Endodermal cell (in vitro differentiated cells): Measurements from ENCODE around the gene ARHGAP10. TPM values are rescaled to one million over a fixed set of nuclear protein-coding genes. Genes with fewer than 3 reads are reported as not detected.
A peak's percentile ranks its signal among the peaks of the same experiment; 100 is the strongest.
"Not testable (repeated sequence)": the region's sequence is repeated elsewhere in the genome, so short reads cannot be mapped to it uniquely, and the experiment has no call there.

Source experiments
- DNase-seq: peaks from one replicate; pipeline ENCODE4 v3.0.0-alpha.2; 2017
- H3K27ac ChIP-seq: 2 replicates; pipeline ENCODE4 v1.5.1; 2013; ENCODE audit warnings: mild to moderate bottlenecking, low read depth, low read length, moderate library complexity
- H3K27me3 ChIP-seq: 2 replicates; pipeline ENCODE4 v1.6.1; 2013; ENCODE audit warnings: mild to moderate bottlenecking, low read length, moderate library complexity; ENCODE audit not compliant: insufficient read depth, control insufficient read depth, poor library complexity, severe bottlenecking
- H3K36me3 ChIP-seq: 2 replicates; pipeline ENCODE4 v1.7.0; 2013; ENCODE audit warnings: mild to moderate bottlenecking, low read length, moderate library complexity; ENCODE audit not compliant: control insufficient read depth, insufficient read depth
- H3K4me1 ChIP-seq: one replicate; pipeline ENCODE4 v1.7.0; 2013; ENCODE audit warnings: low read length; ENCODE audit not compliant: control insufficient read depth, insufficient read depth
- H3K4me3 ChIP-seq: 2 replicates; pipeline ENCODE4 v1.5.1; 2013; ENCODE audit warnings: mild to moderate bottlenecking, low read length, moderate library complexity
- H3K9ac ChIP-seq: 2 replicates; pipeline ENCODE4 v1.6.1; 2013; ENCODE audit warnings: mild to moderate bottlenecking, low read length, moderate library complexity; ENCODE audit not compliant: poor library complexity, severe bottlenecking; ENCODE audit errors: extremely low read depth
- H3K9me3 ChIP-seq: 2 replicates; pipeline ENCODE4 v1.6.1; 2013; ENCODE audit warnings: mild to moderate bottlenecking, low read length, moderate library complexity; ENCODE audit not compliant: control insufficient read depth
- H3K27ac Mint-ChIP-seq: 2 replicates; pipeline ENCODE4 v1.8.0; 2020; ENCODE audit warnings: mixed read lengths
- H3K27me3 Mint-ChIP-seq: 2 replicates; pipeline ENCODE4 v1.8.0; 2021; ENCODE audit warnings: mild to moderate bottlenecking, mixed read lengths; ENCODE audit not compliant: insufficient read depth
- H3K36me3 Mint-ChIP-seq: 2 replicates; pipeline ENCODE4 v1.8.0; 2020; ENCODE audit warnings: low read depth, mixed read lengths
- H3K4me1 Mint-ChIP-seq: 2 replicates; pipeline ENCODE4 v1.8.0; 2020; ENCODE audit warnings: mixed read lengths
- H3K4me3 Mint-ChIP-seq: 2 replicates; pipeline ENCODE4 v1.8.0; 2020; ENCODE audit warnings: mild to moderate bottlenecking, moderate library complexity, mixed read lengths
- H3K9me3 Mint-ChIP-seq: 2 replicates; pipeline ENCODE4 v1.8.0; 2020; ENCODE audit warnings: mild to moderate bottlenecking, mixed read lengths
- WGBS, 2 experiments: methylation state at CpG; one replicate each; pipeline versions ENCODE4 v1.1.5 to v1.1.7; 2013; ENCODE audit warnings: missing lambda C conversion rate in 2 of 2, mixed read lengths in 1 of 2; ENCODE audit not compliant: insufficient coverage in 1 of 2, insufficient read length in 1 of 2; 5-methylcytosine and 5-hydroxymethylcytosine counted together
- total RNA-seq, 2 donors: library from RNA; stranded (reverse); fragmentation: NEBNext Ultra II Directional in 1 of 2; extraction: Animal tissue kit (Norgen Biotek cat#: 25700) in 1 of 2; gene quantifications; 2 replicates in 1 of 2; 3 replicates in 1 of 2; pipeline ENCODE4 v1.2.1, GENCODE V29; 2021
- TF ChIP-seq, protein P1 (sequence below): fragments of 200-600 bp; sonication (generic); conservative IDR thresholded peaks from 2 replicates; pipeline ENCODE4 v1.5.0; 2021; ENCODE audit warnings: antibody characterized with exemption, mild to moderate bottlenecking

ARHGAP10 gene
- total RNA-seq, 2 donors from 2014 or later: 9.1 to 11.8 TPM

DNA sequence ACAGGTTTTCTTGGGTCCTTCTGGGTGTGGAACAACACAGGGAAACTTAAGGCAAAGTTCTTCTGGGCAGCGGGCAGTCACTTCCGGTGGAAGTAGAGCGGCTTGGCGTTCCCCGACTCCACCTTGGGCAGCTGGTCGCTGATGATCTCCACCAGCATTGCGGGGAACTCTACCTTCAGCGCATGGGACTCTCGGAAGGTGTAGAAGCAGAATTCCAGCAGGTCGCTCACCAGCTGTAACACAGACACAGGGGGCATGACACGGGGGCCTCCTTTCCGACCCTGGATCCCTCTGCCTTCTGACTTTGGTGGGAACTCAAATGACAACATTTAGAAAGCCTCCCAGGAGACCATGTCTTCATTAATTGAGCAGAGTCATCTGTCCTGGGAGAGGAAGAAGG lies 349.4 kb downstream of the ARHGAP10 start:
- Histone ChIP-seq H3K9me3 (no peaks in the 10 kb centered on the region), H3K9ac (no peak overlapping the region), H3K4me1 (no peaks in the 10 kb centered on the region), H3K27ac (no peak overlapping the region), H3K36me3 (no peaks in the 10 kb centered on the region), H3K27me3 (no peaks in the 10 kb centered on the region), H3K4me3 (no peak overlapping the region)
- Mint-ChIP-seq H3K27ac (no peak overlapping the region), H3K4me3 (no peak overlapping the region), H3K27me3 (no peaks in the 10 kb centered on the region), H3K4me1 (no peaks in the 10 kb centered on the region), H3K9me3 (peaks cover 6% of the 10 kb centered on the region), H3K36me3 (peaks cover 3% of the 10 kb centered on the region)
- no peak for DNase-seq
- TF ChIP-seq, protein P1, sequence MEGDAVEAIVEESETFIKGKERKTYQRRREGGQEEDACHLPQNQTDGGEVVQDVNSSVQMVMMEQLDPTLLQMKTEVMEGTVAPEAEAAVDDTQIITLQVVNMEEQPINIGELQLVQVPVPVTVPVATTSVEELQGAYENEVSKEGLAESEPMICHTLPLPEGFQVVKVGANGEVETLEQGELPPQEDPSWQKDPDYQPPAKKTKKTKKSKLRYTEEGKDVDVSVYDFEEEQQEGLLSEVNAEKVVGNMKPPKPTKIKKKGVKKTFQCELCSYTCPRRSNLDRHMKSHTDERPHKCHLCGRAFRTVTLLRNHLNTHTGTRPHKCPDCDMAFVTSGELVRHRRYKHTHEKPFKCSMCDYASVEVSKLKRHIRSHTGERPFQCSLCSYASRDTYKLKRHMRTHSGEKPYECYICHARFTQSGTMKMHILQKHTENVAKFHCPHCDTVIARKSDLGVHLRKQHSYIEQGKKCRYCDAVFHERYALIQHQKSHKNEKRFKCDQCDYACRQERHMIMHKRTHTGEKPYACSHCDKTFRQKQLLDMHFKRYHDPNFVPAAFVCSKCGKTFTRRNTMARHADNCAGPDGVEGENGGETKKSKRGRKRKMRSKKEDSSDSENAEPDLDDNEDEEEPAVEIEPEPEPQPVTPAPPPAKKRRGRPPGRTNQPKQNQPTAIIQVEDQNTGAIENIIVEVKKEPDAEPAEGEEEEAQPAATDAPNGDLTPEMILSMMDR: no peak
- 93 to 94% methylated on average over 9 to 12 of the region's 12 CpGs for WGBS, 2 experiments

DNA sequence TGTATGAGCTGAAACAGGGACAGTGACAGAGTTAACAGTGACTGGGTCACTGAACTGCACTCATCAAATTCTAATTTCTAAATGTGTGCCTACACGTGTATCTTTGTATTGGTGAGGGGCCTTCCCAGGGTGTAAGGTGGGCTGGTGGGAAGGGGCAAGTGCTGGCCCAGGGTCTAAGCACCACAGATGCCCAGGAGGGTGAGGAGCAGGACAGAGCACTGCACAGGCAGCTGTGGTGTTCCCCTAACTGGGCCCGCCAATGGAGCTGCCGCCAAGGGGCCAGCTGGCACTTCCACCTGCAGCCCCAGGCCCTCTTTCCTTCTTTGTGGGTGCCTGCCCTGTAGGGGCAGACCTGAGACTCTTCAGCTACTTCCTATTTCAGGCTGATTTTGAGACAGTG lies 349.9 kb downstream of the ARHGAP10 start:
- H3K4me3 Mint-ChIP-seq: no peak overlapping the region
- H3K4me3 ChIP-seq: no peak overlapping the region

DNA sequence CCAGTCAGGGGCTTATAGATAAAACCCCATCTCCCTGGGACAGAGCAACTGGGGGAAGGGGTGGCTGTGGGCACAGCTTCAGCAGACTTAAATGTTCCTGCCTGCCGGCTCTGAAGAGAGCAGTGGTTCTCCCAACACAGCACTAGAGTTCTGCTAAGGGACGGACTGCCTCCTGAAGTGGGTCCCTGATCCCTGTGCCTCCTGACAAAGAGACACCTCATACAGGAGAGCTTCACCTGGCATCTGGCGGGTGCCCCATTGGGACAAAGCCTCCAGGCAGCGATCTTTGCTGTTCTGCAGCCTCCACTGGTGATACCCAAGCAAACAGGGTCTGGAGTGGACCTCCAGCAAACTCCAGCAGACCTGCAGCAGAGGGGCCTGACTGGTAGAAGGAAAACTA lies 351.2 kb downstream of the ARHGAP10 start:
- not testable (repeated sequence) for H3K27me3 ChIP-seq, DNase-seq, H3K4me3 ChIP-seq, H3K27ac ChIP-seq, H3K4me3 Mint-ChIP-seq, H3K9ac ChIP-seq, H3K4me1 Mint-ChIP-seq, H3K27me3 Mint-ChIP-seq, H3K36me3 Mint-ChIP-seq, H3K9me3 Mint-ChIP-seq, H3K4me1 ChIP-seq, H3K36me3 ChIP-seq, H3K27ac Mint-ChIP-seq, H3K9me3 ChIP-seq
- WGBS, 2 experiments: 88 to 96% methylated on average over 3 to 4 of the region's 4 CpGs

More for the DNA sequence above, 349.9 kb downstream of the ARHGAP10 start:
- no peaks in the 10 kb centered on the region for H3K27me3 Mint-ChIP-seq
- no peaks in the 10 kb centered on the region for H3K36me3 ChIP-seq
- peaks cover 3% of the 10 kb centered on the region for H3K9me3 Mint-ChIP-seq
- no peak overlapping the region for H3K9ac ChIP-seq
- no peaks in the 10 kb centered on the region for H3K4me1 Mint-ChIP-seq
- H3K27ac ChIP-seq: no peak overlapping the region
- no peaks in the 10 kb centered on the region for H3K27me3 ChIP-seq
- 94% methylated on average over 3 of the region's 3 CpGs; no CpG with 5 or more reads in 1 of the 2 experiments for WGBS, 2 experiments
- no peaks in the 10 kb centered on the region for H3K4me1 ChIP-seq
- no peaks in the 10 kb centered on the region for H3K36me3 Mint-ChIP-seq
- no peak overlapping the region for H3K27ac Mint-ChIP-seq
- TF ChIP-seq, protein P1: peak; percentile 12
- H3K9me3 ChIP-seq: no peaks in the 10 kb centered on the region
- DNase-seq: no peak

DNA sequence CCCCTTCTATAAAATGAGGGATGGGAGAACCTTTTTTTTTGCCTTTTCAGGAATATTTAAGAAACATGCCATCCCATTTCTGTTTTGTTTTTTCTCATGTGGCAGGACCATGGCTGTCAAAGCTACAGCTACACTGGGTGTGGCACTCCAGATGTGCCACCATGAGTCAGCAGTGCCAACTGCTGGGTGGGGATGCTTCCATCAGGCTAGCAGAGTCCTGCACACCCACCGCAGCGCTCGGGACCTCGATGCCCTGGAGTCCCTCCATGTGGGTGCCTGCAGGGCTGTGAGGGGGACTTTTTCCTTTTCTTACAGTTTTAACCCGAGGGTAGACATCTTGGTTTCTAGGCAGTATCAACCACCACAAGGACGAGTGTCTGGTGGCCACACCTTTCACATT lies 357.7 kb downstream of the ARHGAP10 start:
- TF ChIP-seq, protein P1: no peak
- H3K9me3 ChIP-seq: no peaks in the 10 kb centered on the region
- no peak overlapping the region for H3K27ac ChIP-seq
- H3K9ac ChIP-seq: no peak overlapping the region
- Mint-ChIP-seq H3K4me3 (no peak overlapping the region), H3K9me3 (peaks cover 3% of the 10 kb centered on the region), H3K27me3 (no peaks in the 10 kb centered on the region), H3K4me1 (no peaks in the 10 kb centered on the region), H3K27ac (no peak overlapping the region), H3K36me3 (no peaks in the 10 kb centered on the region)
- H3K4me3 ChIP-seq: no peak overlapping the region
- WGBS, 2 experiments: 92 to 100% methylated on average over 5 to 6 of the region's 6 CpGs
- DNase-seq: no peak
- H3K27me3 ChIP-seq: no peaks in the 10 kb centered on the region
- H3K4me1 ChIP-seq: no peaks in the 10 kb centered on the region
- H3K36me3 ChIP-seq: no peaks in the 10 kb centered on the region
